Thyroid gland (tissue), 4 donors: Measurements from ENCODE around the gene RNU6-8. TPM values are rescaled to one million over a fixed set of nuclear protein-coding genes. Genes with fewer than 3 reads are reported as not detected.

Experiments used
- DNase-seq, 2 donors: peaks; one replicate each; pipeline ENCODE4 v3.0.0-alpha.2; 2019
- H3K27ac ChIP-seq, 3 donors: fragments of 200-600 bp; sonication (generic); 1 replicate in 2 of 3; 2 replicates in 1 of 3; pipeline ENCODE4 v1.5.1; 2016 to 2019; ENCODE audit warnings: mild to moderate bottlenecking in 1 of 3, moderate library complexity in 1 of 3
- H3K27me3 ChIP-seq: fragments of 200-600 bp; sonication (generic); one replicate; pipeline ENCODE4 v1.5.1; 2019
- H3K36me3 ChIP-seq, 2 donors: fragments of 200-600 bp; sonication (generic); one replicate each; pipeline ENCODE4 v1.5.1; 2016 to 2019
- H3K4me1 ChIP-seq, 2 donors: fragments of 200-600 bp; sonication (generic); one replicate each; pipeline ENCODE4 v1.5.1; 2017 to 2019
- H3K4me3 ChIP-seq, 3 donors: fragments of 200-600 bp; sonication (generic); replicated peaks in 1 of 3; 1 replicate in 2 of 3; 2 replicates in 1 of 3; pipeline ENCODE4 v1.5.1; 2016; ENCODE audit warnings: mild to moderate bottlenecking in 1 of 3
- H3K9me3 ChIP-seq: fragments of 200-600 bp; sonication (generic); one replicate; pipeline ENCODE4 v1.5.1; 2017
- CTCF ChIP-seq, 6 experiments: fragments of 200-600 bp in 3 of 6; fragments of 450-650 bp in 3 of 6; sonication (generic) in 3 of 6; IDR thresholded peaks; one replicate each; pipeline ENCODE4 v1.5.1; 2016 to 2019; ENCODE audit warnings: antibody characterized with exemption in 6 of 6, mild to moderate bottlenecking in 2 of 6, inconsistent platforms in 1 of 6, moderate library complexity in 1 of 6
- POLR2A ChIP-seq, 2 donors: fragments of 450-650 bp; IDR thresholded peaks; one replicate each; pipeline ENCODE4 v1.6.1; 2017; ENCODE audit warnings: antibody characterized with exemption in 2 of 2, mild to moderate bottlenecking in 2 of 2, moderate library complexity in 1 of 2
- WGBS, 2 donors: methylation state at CpG; one replicate each; pipeline ENCODE4 v1.1.5; 2017; 5-methylcytosine and 5-hydroxymethylcytosine counted together
- intact Hi-C: fragments of 100-400 bp; cut with DNase I; formaldehyde crosslinking; loops from one replicate; pipeline ENCODE4 v1.15.1; 2023
- total RNA-seq, 4 donors: library from RNA; depleted of rRNA; stranded (reverse); fragments of >200 nt; gene quantifications; one replicate each; pipeline ENCODE4 v1.2.3, GENCODE V29; 2016

The RNU6-8 gene
- total RNA-seq, 4 donors from 2014 or later = not detected

- Histone ChIP-seq H3K27me3 (no peaks in the 10 kb centered on the region), H3K4me3 (no peak overlapping the region), H3K27ac (no peak overlapping the region), H3K4me1 (peaks cover 5 to 24% of the 10 kb centered on the region in 2 donors), H3K36me3 (no peaks in the 10 kb centered on the region), H3K9me3 (no peaks in the 10 kb centered on the region)
- intact Hi-C loops = no loop called here
- no peak for DNase-seq
- WGBS, 2 donors = 89 to 91% methylated on average over 1 of the region's 1 CpG
- TF ChIP-seq CTCF (IDR thresholded peaks at IDR 0.05) (no peak), POLR2A (IDR thresholded peaks at IDR 0.05) (no peak)
Observed at GRCh38 chr14:32232481-32232880, 29.4 kb upstream of the RNU6-8 start.

- no peaks in the 10 kb centered on the region for H3K36me3 ChIP-seq
- peak overlapping the region; percentile 56 to 72 (median 70) for H3K27ac ChIP-seq
- peak in 1 of 2 donors; percentile 14 for DNase-seq
- no peak overlapping the region for H3K4me3 ChIP-seq
- H3K9me3 ChIP-seq = no peaks in the 10 kb centered on the region
- H3K4me1 ChIP-seq = peaks cover 19 to 39% of the 10 kb centered on the region in 2 donors
- WGBS, 2 donors = 74 to 79% methylated on average over 2 of the region's 2 CpGs
- intact Hi-C loops = no loop called here
- TF ChIP-seq CTCF (IDR thresholded peaks at IDR 0.05) (no peak), POLR2A (IDR thresholded peaks at IDR 0.05) (no peak)
- no peaks in the 10 kb centered on the region for H3K27me3 ChIP-seq
Observed at GRCh38 chr14:32230695-32231280, 27.7 kb upstream of the RNU6-8 start.

GRCh38 chr14:32230181-32230580 lies 27.1 kb upstream of the RNU6-8 start:
- TF ChIP-seq CTCF (IDR thresholded peaks at IDR 0.05) (no peak), POLR2A (IDR thresholded peaks at IDR 0.05) (no peak)
- H3K9me3 ChIP-seq = no peaks in the 10 kb centered on the region
- no peak for DNase-seq
- H3K4me1 ChIP-seq = peaks cover 25 to 45% of the 10 kb centered on the region in 2 donors
- WGBS, 2 donors = 45 to 55% methylated on average over 3 of the region's 3 CpGs
- peak overlapping the region; percentile 56 to 72 (median 70) for H3K27ac ChIP-seq
- no peaks in the 10 kb centered on the region for H3K27me3 ChIP-seq
- H3K4me3 ChIP-seq = no peak overlapping the region
- no peaks in the 10 kb centered on the region for H3K36me3 ChIP-seq
- intact Hi-C loops = no loop called here

- WGBS, 2 donors = 22 to 38% methylated on average over 1 of the region's 1 CpG
- peak in 1 of 2 donors; percentile 16 for TF ChIP-seq POLR2A (IDR thresholded peaks at IDR 0.05)
- TF ChIP-seq CTCF (IDR thresholded peaks at IDR 0.05) = no peak
- intact Hi-C loops = no loop called here
Observed at GRCh38 chr14:32226056-32226455, 23.0 kb upstream of the RNU6-8 start.

GRCh38 chr14:32225378-32225920 lies 22.4 kb upstream of the RNU6-8 start:
- WGBS, 2 donors = 34 to 47% methylated on average over 1 of the region's 1 CpG
- Histone ChIP-seq H3K4me3 (no peak overlapping the region), H3K9me3 (no peaks in the 10 kb centered on the region), H3K4me1 (peaks cover 37 to 53% of the 10 kb centered on the region in 2 donors), H3K27ac (peak overlapping the region; percentile 78 to 94 (median 84)), H3K27me3 (no peaks in the 10 kb centered on the region), H3K36me3 (no peaks in the 10 kb centered on the region)
- intact Hi-C loops = no loop called here
- no peak for DNase-seq
- TF ChIP-seq POLR2A (IDR thresholded peaks at IDR 0.05) = no peak
- TF ChIP-seq CTCF (IDR thresholded peaks at IDR 0.05) = no peak

More at GRCh38 chr14:32226056-32226455, 23.0 kb upstream of the RNU6-8 start:
- Histone ChIP-seq H3K36me3 (no peaks in the 10 kb centered on the region), H3K27me3 (no peaks in the 10 kb centered on the region), H3K4me1 (peaks cover 41 to 59% of the 10 kb centered on the region in 2 donors), H3K27ac (peak overlapping the region; percentile 78 to 94 (median 84)), H3K9me3 (no peaks in the 10 kb centered on the region), H3K4me3 (no peak overlapping the region)
- DNase-seq = peak in 1 of 2 donors; percentile 11
